Measurements from ENCODE around the gene GPR146. TPM values are rescaled to one million over a fixed set of nuclear protein-coding genes. Genes with fewer than 3 reads are reported as not detected.

The GPR146 gene
- total and polyA plus RNA-seq, 2 of the 8 experiments (the other 6 are each of a cell fraction or from before 2014, with no cell fraction given) = 1.8 to 2.7 TPM

GRCh38 chr7:1028044-1028770 is 16.1 kb upstream of the GPR146 start (continued):
- TF ChIP-seq, protein P1, sequence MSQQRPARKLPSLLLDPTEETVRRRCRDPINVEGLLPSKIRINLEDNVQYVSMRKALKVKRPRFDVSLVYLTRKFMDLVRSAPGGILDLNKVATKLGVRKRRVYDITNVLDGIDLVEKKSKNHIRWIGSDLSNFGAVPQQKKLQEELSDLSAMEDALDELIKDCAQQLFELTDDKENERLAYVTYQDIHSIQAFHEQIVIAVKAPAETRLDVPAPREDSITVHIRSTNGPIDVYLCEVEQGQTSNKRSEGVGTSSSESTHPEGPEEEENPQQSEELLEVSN (IDR thresholded peaks at IDR 0.05) = peak; percentile 43; the same call in 1 of the 2 replicates
- peak; percentile 12; the same call in 1 of the 2 replicates for TF ChIP-seq BACH1 (IDR thresholded peaks at IDR 0.05; ENCODE audit: low read length)
- peak; percentile 20; the same call in 1 of the 2 replicates for TF ChIP-seq PHF8 (conservative IDR thresholded peaks at IDR 0.05; ENCODE audit: low read depth, low read length)
- no peak for TF ChIP-seq ATF2 (IDR thresholded peaks at IDR 0.05; ENCODE audit: low read length)
- TF ChIP-seq RNF2 (IDR thresholded peaks at IDR 0.05; ENCODE audit: borderline replicate concordance, low read depth, low read length, missing control alignments, poor library complexity, severe bottlenecking) = no peak
- TF ChIP-seq POLR2A (IDR thresholded peaks at IDR 0.05; ENCODE audit: control extremely low read depth in 1 of 2, low read depth in 2 of 2, low read length in 2 of 2) = peak in 1 of 2 experiments; percentile 61; a peak in 2 of 3 replicates
- TF ChIP-seq EGR1 (IDR thresholded peaks at IDR 0.05; ENCODE audit: borderline replicate concordance, low read depth, low read length) = peak; percentile 91
- TF ChIP-seq CBX8 (IDR thresholded peaks at IDR 0.05; ENCODE audit: borderline replicate concordance, low read depth, low read length) = no peak
- no peak for TF ChIP-seq SIX5 (IDR thresholded peaks at IDR 0.05; ENCODE audit: low read depth, low read length)
- peak; percentile 66; the same call in 1 of the 2 replicates for TF ChIP-seq JUN (IDR thresholded peaks at IDR 0.05; ENCODE audit: low read depth, low read length)
- peak; percentile 65 for TF ChIP-seq NRF1 (IDR thresholded peaks at IDR 0.05; ENCODE audit: low read depth, low read length)
- peak; percentile 38; the same call in 1 of the 2 replicates for TF ChIP-seq GABPA (IDR thresholded peaks at IDR 0.05; ENCODE audit: borderline replicate concordance, insufficient read depth, low read length)
- no peak for TF ChIP-seq KDM1A (IDR thresholded peaks at IDR 0.05; ENCODE audit: borderline replicate concordance, low read length)
- peak in 1 of 2 experiments; percentile 86; a peak in 1 of 3 replicates for TF ChIP-seq EP300 (IDR thresholded peaks at IDR 0.05; ENCODE audit: borderline replicate concordance in 1 of 2, low read depth in 2 of 2, low read length in 2 of 2)

Measured in H1 (cell line).